H1 (cell line): ENCODE data around the gene SFTPA1. TPM values are rescaled to one million over a fixed set of nuclear protein-coding genes. Genes with fewer than 3 reads are reported as not detected.

Experiments
- CTCF ChIA-PET: fragments of 300-600 bp; sonication (Branson Sonifier 250); formaldehyde crosslinking; loops from one replicate; lab custom pipeline; 2021; ENCODE audit not compliant: partially characterized antibody; lab: Charles Lee
- POLR2A ChIA-PET: fragments of 300-600 bp; sonication (Branson Sonifier 250); formaldehyde crosslinking; loops from one replicate; lab custom pipeline; 2021; ENCODE audit warnings: inconsistent platforms; ENCODE audit not compliant: partially characterized antibody; lab: Charles Lee
- DNase-seq, 2 experiments: peaks; one replicate each; pipeline versions ENCODE4 v3.0.0 to v3.0.0-alpha.2; 2010 to 2022; ENCODE audit warnings: low spot score in 2 of 2, low read depth in 1 of 2, mixed read lengths in 1 of 2
- FAIRE-seq: peaks from 2 replicates; lab custom pipeline; 2011; peaks lifted over from hg19 to GRCh38; lab: Jason Lieb, UNC
- H2AFZ ChIP-seq: 2 replicates; pipeline ENCODE4 v1.8.1; 2012; ENCODE audit warnings: low read length, inconsistent platforms
- H2AK5ac ChIP-seq: 2 replicates; pipeline ENCODE4 v1.6.1; 2013; ENCODE audit warnings: low read depth, low read length
- H2BK120ac ChIP-seq: replicated peaks from 2 replicates; pipeline ENCODE3; 2013; ENCODE audit warnings: low read depth, low read length, inconsistent platforms
- H2BK12ac ChIP-seq: 2 replicates; pipeline ENCODE4 v1.6.1; 2013; ENCODE audit warnings: low read depth, low read length
- H2BK15ac ChIP-seq: 2 replicates; pipeline ENCODE4 v1.6.1; 2013; ENCODE audit warnings: low read length
- H2BK20ac ChIP-seq: 2 replicates; pipeline ENCODE4 v1.6.1; 2013; ENCODE audit warnings: low read length
- H2BK5ac ChIP-seq: 2 replicates; pipeline ENCODE4 v1.6.1; 2013; ENCODE audit warnings: low read depth, low read length
- H3K14ac ChIP-seq: 2 replicates; pipeline ENCODE4 v1.6.1; 2013; ENCODE audit warnings: inconsistent platforms; ENCODE audit not compliant: insufficient read length
- H3K18ac ChIP-seq: 2 replicates; pipeline ENCODE4 v1.6.1; 2013; ENCODE audit warnings: low read length; ENCODE audit errors: extremely low read depth
- H3K23ac ChIP-seq: 2 replicates; pipeline ENCODE4 v1.6.1; 2013; ENCODE audit warnings: inconsistent platforms; ENCODE audit not compliant: insufficient read length
- H3K23me2 ChIP-seq: 2 replicates; pipeline ENCODE4 v1.6.1; 2013; ENCODE audit warnings: low read depth, low read length
- H3K27ac ChIP-seq: 2 replicates; pipeline ENCODE4 v1.6.1; 2011; ENCODE audit warnings: low read depth, low read length, inconsistent platforms
- H3K27me3 ChIP-seq, 4 experiments: replicated peaks in 1 of 4; 1 replicate in 1 of 4; 2 replicates in 3 of 4; pipeline versions ENCODE4 v1.6.1 to v1.8.1; 2011 to 2013; ENCODE audit warnings: low read length in 3 of 4, mild to moderate bottlenecking in 3 of 4, inconsistent platforms in 2 of 4, mixed read lengths in 2 of 4, moderate library complexity in 1 of 4; ENCODE audit not compliant: control insufficient read depth in 3 of 4, insufficient read depth in 3 of 4; ENCODE audit errors: extremely low read depth in 1 of 4
- H3K36me3 ChIP-seq, 4 experiments: 2 replicates each; pipeline versions ENCODE4 v1.6.1 to v1.8.1; 2011 to 2013; ENCODE audit warnings: mild to moderate bottlenecking in 4 of 4, low read length in 3 of 4, moderate library complexity in 2 of 4, control low read depth in 1 of 4, inconsistent platforms in 1 of 4; ENCODE audit not compliant: insufficient read depth in 4 of 4, control insufficient read depth in 2 of 4
- H3K4ac ChIP-seq: replicated peaks from 2 replicates; pipeline ENCODE3; 2013; ENCODE audit warnings: low read length, low read depth, mixed read lengths, inconsistent platforms; ENCODE audit not compliant: insufficient read length
- H3K4me1 ChIP-seq, 4 experiments: replicated peaks in 1 of 4; 1 replicate in 1 of 4; 2 replicates in 3 of 4; pipeline versions ENCODE4 v1.6.1 to v1.8.1; 2011 to 2013; ENCODE audit warnings: low read length in 3 of 4, inconsistent platforms in 2 of 4, mixed read lengths in 1 of 4; ENCODE audit not compliant: insufficient read depth in 4 of 4, control insufficient read depth in 3 of 4
- H3K4me2 ChIP-seq, 2 experiments: 2 replicates each; pipeline versions ENCODE4 v1.6.1 to v1.8.1; 2011 to 2013; ENCODE audit warnings: low read depth in 2 of 2, low read length in 2 of 2, control low read depth in 1 of 2, inconsistent platforms in 1 of 2, mild to moderate bottlenecking in 1 of 2; ENCODE audit not compliant: insufficient read depth in 1 of 2
- H3K4me3 ChIP-seq, 4 experiments: fragments of 200-600, 300-600 bp in 1 of 4; sonication (generic), shearing (Covaris generic), sonication (Bioruptor Twin) in 1 of 4; 2 replicates each; pipeline versions ENCODE4 v1.5.1 to v1.8.1; 2011 to 2016; ENCODE audit warnings: low read length in 4 of 4, low read depth in 3 of 4, control low read depth in 2 of 4, inconsistent platforms in 2 of 4, mild to moderate bottlenecking in 2 of 4, mixed read lengths in 1 of 4, moderate library complexity in 1 of 4; ENCODE audit not compliant: insufficient read depth in 2 of 4; ENCODE audit errors: extremely low read depth in 1 of 4
- H3K56ac ChIP-seq: replicated peaks from 2 replicates; pipeline ENCODE3; 2013; ENCODE audit warnings: low read depth, mild to moderate bottlenecking, mixed read lengths, low read length, inconsistent platforms; ENCODE audit not compliant: insufficient read length
- H3K79me1 ChIP-seq: 2 replicates; pipeline ENCODE4 v1.6.1; 2013; ENCODE audit warnings: low read depth, low read length, control low read depth
- H3K79me2 ChIP-seq, 2 experiments: 2 replicates each; pipeline versions ENCODE4 v1.6.1 to v1.8.1; 2012 to 2013; ENCODE audit warnings: low read length in 2 of 2, mild to moderate bottlenecking in 2 of 2, inconsistent platforms in 1 of 2; ENCODE audit not compliant: insufficient read depth in 2 of 2, control insufficient read depth in 1 of 2
- H3K9ac ChIP-seq, 4 experiments: replicated peaks in 1 of 4; 1 replicate in 1 of 4; 2 replicates in 3 of 4; pipeline versions ENCODE4 v1.6.1 to v1.8.1; 2011 to 2013; ENCODE audit warnings: low read depth in 3 of 4, low read length in 3 of 4, control low read depth in 2 of 4, mild to moderate bottlenecking in 2 of 4, moderate library complexity in 2 of 4, inconsistent platforms in 1 of 4; ENCODE audit errors: extremely low read depth in 1 of 4
- H3K9me3 ChIP-seq, 2 experiments: 2 replicates each; pipeline versions ENCODE4 v1.6.1 to v1.8.1; 2012 to 2013; ENCODE audit warnings: mild to moderate bottlenecking in 2 of 2, moderate library complexity in 2 of 2, control low read depth in 1 of 2, inconsistent platforms in 1 of 2, low read depth in 1 of 2, low read length in 1 of 2, mixed read lengths in 1 of 2; ENCODE audit not compliant: insufficient read depth in 2 of 2
- H4K20me1 ChIP-seq, 2 experiments: replicated peaks in 1 of 2; 2 replicates each; pipeline versions ENCODE3 to v1.8.1; 2011 to 2013; ENCODE audit warnings: inconsistent platforms in 2 of 2, low read length in 2 of 2, mild to moderate bottlenecking in 1 of 2; ENCODE audit not compliant: insufficient read depth in 2 of 2, control insufficient read depth in 1 of 2
- H4K5ac ChIP-seq: 2 replicates; pipeline ENCODE4 v1.6.1; 2013; ENCODE audit warnings: low read length, low read depth, mixed read lengths, inconsistent platforms; ENCODE audit not compliant: insufficient read length
- H4K8ac ChIP-seq: 2 replicates; pipeline ENCODE4 v1.8.0; 2013; ENCODE audit warnings: mild to moderate bottlenecking, moderate library complexity, low read length, inconsistent platforms; ENCODE audit not compliant: insufficient read depth; ENCODE audit errors: extremely low read depth
- H4K91ac ChIP-seq: replicated peaks from 2 replicates; pipeline ENCODE3; 2013; ENCODE audit warnings: low read length, mixed read lengths, inconsistent platforms; ENCODE audit not compliant: insufficient read length
- CBX5 ChIP-seq: fragments of 300-800, 300-1000 bp; sonication (generic); IDR thresholded peaks from 2 replicates; pipeline ENCODE4 v1.7.1; 2016; ENCODE audit warnings: antibody characterized with exemption, low read length, low read depth
- CBX8 ChIP-seq: fragments of 300-800, 300-1000 bp; sonication (generic); IDR thresholded peaks from 2 replicates; pipeline ENCODE4 v1.7.1; 2016; ENCODE audit warnings: low read depth, low read length, borderline replicate concordance
- TAF7 ChIP-seq: optimal IDR thresholded peaks from 2 replicates; pipeline ENCODE3; 2011; ENCODE audit warnings: low read depth, mild to moderate bottlenecking, inconsistent platforms, low read length, moderate library complexity, borderline replicate concordance
- WGBS, 2 experiments: shearing (Covaris generic) in 1 of 2; methylation state at CpG; one replicate each; pipeline versions ENCODE4 v1.1.6 to v1.1.7; 2013 to 2015; ENCODE audit warnings: low lambda C conversion rate in 2 of 2, mixed read lengths in 2 of 2, inconsistent platforms in 1 of 2, low coverage in 1 of 2, missing lambda C conversion rate in 1 of 2; ENCODE audit not compliant: insufficient replicate concordance in 2 of 2, insufficient coverage in 1 of 2, insufficient read length in 1 of 2; ENCODE audit errors: extremely low coverage in 1 of 2, missing lambda C conversion rate in 1 of 2; 5-methylcytosine and 5-hydroxymethylcytosine counted together
- polyA plus RNA-seq, 7 experiments: library from polyadenylated mRNA; depleted of rRNA in 3 of 7; stranded (reverse) in 5 of 7; unstranded in 2 of 7; fragments of >200 nt in 5 of 7; fragments of 200-250 nt in 2 of 7; gene quantifications; 1 replicate in 5 of 7; 2 replicates in 1 of 7; 4 replicates in 1 of 7; pipeline versions ENCODE4 v1.2.1 to v1.2.3, GENCODE V29; 2011 to 2013; ENCODE audit warnings: missing spikeins in 2 of 7, mixed read lengths in 2 of 7
- total RNA-seq: library from RNA; stranded (reverse); fragmentation: NEBNext Ultra II Directional; extraction: Animal tissue kit (Norgen Biotek cat#: 25700); gene quantifications from 2 replicates; pipeline ENCODE4 v1.2.1, GENCODE V29; 2021

Gene SFTPA1
- total and polyA plus RNA-seq, 2 of the 8 experiments (the other 6 are each of a cell fraction or from before 2014, with no cell fraction given) = not detected

DNA sequence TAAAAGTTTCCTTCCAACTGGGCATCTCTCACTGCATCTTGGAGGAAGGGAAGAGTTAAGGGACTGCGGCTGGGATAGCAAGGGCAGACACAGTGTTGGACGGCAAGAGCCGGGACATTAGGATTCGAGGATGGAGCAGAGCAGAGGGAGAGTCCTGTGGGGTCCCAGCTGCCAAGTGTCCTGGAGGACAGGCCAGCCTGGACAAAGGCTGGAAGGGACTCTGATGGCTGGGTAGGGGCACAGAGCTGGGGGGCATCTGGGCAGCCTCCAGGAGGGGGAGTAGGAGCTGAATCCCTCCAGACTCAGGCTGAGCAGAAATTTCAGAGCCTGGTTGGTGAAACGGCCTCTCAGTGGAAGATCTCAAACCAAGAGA, 19.2 kb downstream of the SFTPA1 start:
- Histone ChIP-seq H3K4me1 (no peaks in the 10 kb centered on the region), H3K36me3 (no peaks in the 10 kb centered on the region), H3K27ac (no peak overlapping the region), H4K5ac (no peak overlapping the region), H3K56ac (no peak overlapping the region), H3K4me2 (no peak overlapping the region), H2BK120ac (no peak overlapping the region), H2BK20ac (no peak overlapping the region), H3K79me2 (no peaks in the 10 kb centered on the region), H4K8ac (no peak overlapping the region), H3K23me2 (no peaks in the 10 kb centered on the region), H2AK5ac (no peak overlapping the region), H3K79me1 (no peaks in the 10 kb centered on the region), H3K4ac (no peak overlapping the region), H3K18ac (no peak overlapping the region), H4K20me1 (no peaks in the 10 kb centered on the region), H3K4me3 (no peak overlapping the region), H3K23ac (no peak overlapping the region), H4K91ac (no peak overlapping the region), H2BK5ac (no peak overlapping the region), H3K9me3 (no peaks in the 10 kb centered on the region; a peak in 1 of 4 replicates), H2AFZ (no peak overlapping the region; the same call in 1 of the 2 replicates), H2BK15ac (no peak overlapping the region), H3K14ac (no peak overlapping the region), H3K9ac (no peak overlapping the region), H3K27me3 (no peaks in the 10 kb centered on the region), H2BK12ac (no peak overlapping the region)
- POLR2A ChIA-PET = no interaction called here
- FAIRE-seq (no peak), DNase-seq (no peak)
- WGBS, 2 experiments = 93% methylated on average over 5 of the region's 5 CpGs; no CpG with 5 or more reads in 1 of the 2 experiments
- CTCF ChIA-PET = interaction anchor here (1.0 to 1.3 kb wide), 2 partner anchors 11 to 67 kb away, joined by 3 to 7 read pairs; no protein-coding TSS in a partner anchor
- TF ChIP-seq TAF7 (no peak), CBX8 (no peak), CBX5 (no peak)
